Left colon (tissue), 2 donors: ENCODE measurements around the gene HOXD4. TPM values are rescaled to one million over a fixed set of nuclear protein-coding genes. Genes with fewer than 3 reads are reported as not detected.

Source experiments
- ATAC-seq: fragments of 200-7000 bp; cut with Tn5 transposase; one replicate; pipeline ENCODE4 v1.9.1; 2020; ENCODE audit warnings: mild to moderate bottlenecking, moderate library complexity
- DNase-seq, 2 donors: peaks; one replicate each; pipeline ENCODE4 v3.0.0-alpha.2; 2020
- intact Hi-C, 2 donors: fragments of 100-400 bp; cut with DNase I in 1 of 2; cut with micrococcal nuclease in 1 of 2; formaldehyde crosslinking; loops; one replicate each; pipeline versions ENCODE4 v1.11.2 to v1.14.0; 2022; cut with DNase I, micrococcal nuclease
- total RNA-seq, 2 donors: library from RNA; stranded (reverse); fragmentation: NEBNext Ultra II Directional; extraction: Animal tissue kit (Norgen Biotek cat#: 25700); gene quantifications; one replicate each; pipeline ENCODE4 v1.2.1, GENCODE V29; 2021
- donor health status: DM: no; HTN: no; CAD: no.
- donor health status: DM: yes; HTN: yes; CAD: no.

The HOXD4 gene
- total RNA-seq, 2 donors from 2014 or later: 3.8 to 9.7 TPM

GRCh38 chr2:176112375-176113302 is 38.7 kb upstream of the HOXD4 start:
- no peak for ATAC-seq
- no peak for DNase-seq
- intact Hi-C loops: no loop called here

DNA sequence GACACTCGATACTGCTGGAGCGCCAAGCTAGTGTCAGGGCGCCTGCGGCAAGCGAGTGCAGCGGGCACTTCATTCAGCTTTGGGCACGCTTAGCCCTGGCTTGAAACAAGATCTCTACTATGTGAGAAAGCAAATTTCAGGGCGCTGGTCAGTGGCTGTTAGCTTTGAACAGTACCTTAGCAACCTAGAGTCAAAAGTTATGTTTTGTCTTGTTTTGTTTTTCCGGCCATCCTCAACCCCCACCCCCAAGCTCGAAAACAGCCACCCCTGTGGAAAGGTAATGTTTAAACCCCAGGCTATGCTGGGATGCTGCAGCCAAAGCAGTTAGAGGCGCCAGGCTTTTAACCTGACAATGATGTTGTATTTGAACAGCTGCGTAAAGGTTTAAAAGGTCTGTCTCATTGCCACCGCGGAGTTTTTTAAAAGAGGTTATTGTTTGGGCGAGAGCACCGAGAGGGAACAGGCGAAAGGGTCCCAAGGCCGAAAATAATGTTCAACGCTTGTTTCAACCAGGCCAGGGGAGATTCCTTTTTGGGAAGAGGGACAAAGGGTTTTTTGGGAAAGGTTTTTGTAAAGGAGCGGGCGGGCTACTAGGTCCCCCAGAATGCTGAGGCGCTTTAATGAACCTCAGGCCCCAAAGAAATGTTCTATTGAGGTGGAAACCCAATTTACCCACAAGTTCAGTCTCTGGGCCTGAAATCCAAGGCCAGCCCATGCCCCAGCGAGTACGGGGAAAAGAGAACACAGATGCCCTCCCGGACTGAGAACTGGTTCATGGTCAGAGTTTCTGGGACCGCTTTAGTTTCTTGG is 37.0 kb upstream of the HOXD4 start:
- ATAC-seq: no peak
- intact Hi-C loops: no loop called here
- no peak for DNase-seq

- DNase-seq (no peak), ATAC-seq (no peak)
- intact Hi-C loops: no loop called here
These were observed 36.3 kb upstream of the HOXD4 start for GRCh38 chr2:176114930-176115625.

GRCh38 chr2:176115883-176116813 is 35.2 kb upstream of the HOXD4 start, which contains the start of gene HOXD10:
Gene HOXD10, plus strand, starts transcription at chr2:176116778. Its CDS starts 56 bp downstream, at chr2:176116834.
- DNase-seq (peak in 1 of 2 donors; percentile 78), ATAC-seq (peak; percentile 75)
- intact Hi-C loops: no loop called here

- DNase-seq: no peak
- no peak for ATAC-seq
- intact Hi-C loops: no loop called here
These were observed 34.1 kb upstream of the HOXD4 start for GRCh38 chr2:176117162-176117822.

DNA sequence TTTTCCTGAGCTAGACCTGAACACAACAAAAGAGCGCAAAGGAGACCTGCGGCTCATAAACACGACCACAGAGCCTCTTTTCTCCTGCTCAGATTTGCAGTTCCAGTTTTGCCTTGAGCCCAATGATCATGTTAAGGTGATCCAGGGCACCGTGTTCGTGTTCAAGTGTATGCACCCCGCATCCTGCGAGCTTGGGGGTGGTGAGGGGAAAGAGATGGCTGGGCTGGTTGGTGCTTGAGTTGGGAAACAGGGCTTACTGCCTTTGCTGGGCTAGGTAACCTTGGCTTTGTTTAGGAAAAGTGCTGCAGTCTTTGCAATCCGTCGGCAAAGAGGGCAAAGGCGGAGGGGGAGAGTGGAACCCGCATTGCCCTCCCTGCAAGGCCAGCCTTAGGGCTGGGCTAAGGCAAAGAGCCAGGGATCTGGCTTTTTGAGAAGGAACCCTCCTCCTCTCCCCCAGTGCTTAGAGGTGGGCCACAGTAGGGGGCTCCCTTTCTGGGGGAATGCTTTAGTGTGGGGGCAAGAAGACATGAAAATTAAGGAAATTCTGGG is 33.5 kb upstream of the HOXD4 start:
- no peak for ATAC-seq
- intact Hi-C loops: no loop called here
- no peak for DNase-seq

- intact Hi-C loops: no loop called here
- peak in 1 of 2 donors; percentile 88 for DNase-seq
These were observed 32.6 kb upstream of the HOXD4 start for GRCh38 chr2:176118601-176119339.

GRCh38 chr2:176120364-176121189 is 30.8 kb upstream of the HOXD4 start:
- intact Hi-C loops: loop anchor here (10.0 kb wide), 2 partner anchors 524 to 534 kb away; no protein-coding TSS in a partner anchor
- DNase-seq: no peak
- ATAC-seq: no peak

More at GRCh38 chr2:176118601-176119339, 32.6 kb upstream of the HOXD4 start:
- ATAC-seq: no peak

DNA sequence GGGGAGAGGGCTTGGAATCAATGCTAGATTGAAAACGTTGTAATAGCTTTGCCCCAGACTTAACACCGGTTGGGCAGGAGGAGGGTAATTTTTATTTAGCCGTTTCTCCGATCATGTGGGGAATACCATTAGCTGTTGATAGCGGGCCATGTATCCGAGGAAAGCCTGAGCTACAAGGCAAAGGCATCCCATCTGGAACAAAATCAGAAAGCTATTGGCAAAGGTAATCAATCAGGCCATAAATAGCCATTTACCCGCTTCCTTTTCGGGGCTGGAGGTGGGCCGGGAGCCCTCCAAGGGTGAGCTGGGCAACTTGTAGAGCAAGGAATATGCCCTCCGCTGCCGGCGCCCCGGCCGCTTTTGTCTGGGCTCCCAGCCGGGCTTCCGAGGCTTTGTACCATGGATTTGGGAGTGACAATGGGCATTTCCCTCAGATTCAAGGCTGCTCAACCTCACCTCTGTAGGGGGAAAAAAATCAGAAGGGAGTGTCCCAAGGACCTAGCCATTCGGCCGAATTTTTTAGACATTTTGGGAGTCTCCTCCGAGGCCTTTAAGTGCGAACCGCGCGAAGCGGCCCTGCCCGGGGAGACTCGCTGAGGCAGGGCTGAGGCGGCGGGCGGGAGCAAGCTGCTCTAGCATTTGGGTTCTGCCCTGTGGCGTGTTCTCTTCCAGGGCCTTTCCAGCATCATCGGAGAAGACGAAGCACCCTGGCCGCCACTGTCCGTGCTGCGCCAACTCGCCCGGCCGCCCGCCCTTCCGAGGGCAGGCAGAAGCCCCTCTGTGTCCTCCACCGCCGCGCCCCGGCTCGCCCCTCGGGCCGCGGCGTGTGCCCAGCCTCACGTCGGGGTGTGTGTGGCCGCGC is 29.9 kb upstream of the HOXD4 start:
- intact Hi-C loops: loop anchor here (10.0 kb wide), 2 partner anchors 523 to 533 kb away; no protein-coding TSS in a partner anchor
- ATAC-seq: no peak
- DNase-seq: no peak

GRCh38 chr2:176122052-176122682 is 29.2 kb upstream of the HOXD4 start:
- ATAC-seq (peak; percentile 40), DNase-seq (no peak)
- intact Hi-C loops: loop anchor here (10.0 kb wide), 2 partner anchors 523 to 533 kb away; no protein-coding TSS in a partner anchor

- ATAC-seq (peak; percentile 72), DNase-seq (peak; percentile 69 to 81)
- intact Hi-C loops: loop anchor here (10.0 kb wide), 2 partner anchors 522 to 532 kb away; no protein-coding TSS in a partner anchor
These were observed 28.5 kb upstream of the HOXD4 start, which contains the start of gene HOXD9 for GRCh38 chr2:176122683-176123410. Gene HOXD9, plus strand, starts transcription at chr2:176122719. Its CDS starts 50 bp downstream, at chr2:176122769.

DNA sequence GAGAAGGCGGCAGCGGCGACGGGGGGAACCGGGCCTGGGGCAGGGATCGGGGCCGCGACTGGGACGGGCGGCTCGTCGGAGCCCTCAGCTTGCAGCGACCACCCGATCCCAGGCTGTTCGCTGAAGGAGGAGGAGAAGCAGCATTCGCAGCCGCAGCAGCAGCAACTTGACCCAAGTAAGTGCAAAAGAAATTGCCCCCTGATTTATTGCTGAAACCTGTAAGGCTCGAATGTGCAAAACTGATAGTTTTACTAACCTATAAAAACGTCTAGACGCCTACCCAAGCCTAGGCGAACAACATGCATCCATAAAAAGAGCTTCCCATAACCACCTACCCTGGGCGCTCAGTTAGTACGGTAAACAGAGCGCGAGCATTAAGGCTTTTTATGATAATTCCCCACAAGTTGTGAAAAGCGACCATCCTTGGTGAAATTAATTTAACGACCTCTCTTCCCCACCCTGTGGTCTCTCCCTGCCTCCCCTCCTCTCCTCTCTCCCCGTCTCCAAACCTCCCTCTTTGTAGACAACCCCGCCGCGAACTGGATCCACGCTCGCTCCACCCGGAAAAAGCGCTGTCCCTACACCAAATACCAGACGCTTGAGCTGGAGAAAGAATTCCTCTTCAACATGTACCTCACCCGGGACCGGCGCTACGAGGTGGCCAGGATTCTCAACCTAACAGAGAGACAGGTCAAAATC is 27.8 kb upstream of the HOXD4 start:
- peak in 1 of 2 donors; percentile 32 for DNase-seq
- ATAC-seq: no peak
- intact Hi-C loops: loop anchor here (10.0 kb wide), 2 partner anchors 521 to 531 kb away; no protein-coding TSS in a partner anchor
